Activated T-helper 1 cell treated with anti-CD3 and anti-CD28 coated beads, Interleukin-12 subunit alpha, Interleukin-12 subunit beta, Interleukin-2, Interleukin-4 antibody, amounts not matched to agents 30 ng/mL and 10 ng/mL and 1 ng/mL, durations not matched to agents 14 hours and 24 hours and 36 hours (primary cell): ENCODE measurements around the gene SV2C. TPM values are rescaled to one million over a fixed set of nuclear protein-coding genes. Genes with fewer than 3 reads are reported as not detected.
"Not testable (repeated sequence)": the region's sequence is repeated elsewhere in the genome, so short reads cannot be mapped to it uniquely, and the experiment has no call there.

Source experiments
- DNase-seq: peaks from one replicate; pipeline ENCODE4 v3.0.0; 2021; ENCODE audit warnings: low spot score
- H3K27ac Mint-ChIP-seq: one replicate; pipeline ENCODE4 v1.8.0; 2021; ENCODE audit warnings: mild to moderate bottlenecking, mixed read lengths
- H3K27me3 Mint-ChIP-seq: one replicate; pipeline ENCODE4 v1.8.0; 2022; ENCODE audit warnings: mild to moderate bottlenecking, moderate library complexity, mixed read lengths; ENCODE audit not compliant: insufficient read depth
- H3K36me3 Mint-ChIP-seq: one replicate; pipeline ENCODE4 v1.8.0; 2021; ENCODE audit warnings: low read depth, mixed read lengths
- H3K4me1 Mint-ChIP-seq: one replicate; pipeline ENCODE4 v1.8.0; 2021; ENCODE audit warnings: low read depth, mixed read lengths
- H3K4me3 Mint-ChIP-seq: one replicate; pipeline ENCODE4 v1.8.0; 2021; ENCODE audit warnings: mild to moderate bottlenecking, moderate library complexity, mixed read lengths
- H3K9me3 Mint-ChIP-seq: one replicate; pipeline ENCODE4 v1.8.0; 2021; ENCODE audit warnings: mixed read lengths
- intact Hi-C: fragments of 100-400 bp; cut with micrococcal nuclease; formaldehyde crosslinking; loops from one replicate; pipeline ENCODE4 v1.15.1; 2024
- total RNA-seq: library from RNA; stranded (reverse); gene quantifications from 2 replicates; pipeline ENCODE4 v1.2.3, GENCODE V29; 2022

SV2C gene
- total RNA-seq, 1 donor from 2014 or later: 0.05 TPM

GRCh38 chr5:76333571-76333970 is 250.4 kb downstream of the SV2C start:
- no peaks in the 10 kb centered on the region for H3K36me3 Mint-ChIP-seq
- H3K4me3 Mint-ChIP-seq: no peak overlapping the region
- DNase-seq: no peak
- no peaks in the 10 kb centered on the region for H3K27me3 Mint-ChIP-seq
- H3K9me3 Mint-ChIP-seq: no peaks in the 10 kb centered on the region
- H3K27ac Mint-ChIP-seq: no peak overlapping the region
- H3K4me1 Mint-ChIP-seq: peaks cover 65% of the 10 kb centered on the region
- intact Hi-C loops: loop anchor here (2.0 kb wide), 1 partner anchor 69 kb away; the partner anchor contains the start of gene IQGAP2

GRCh38 chr5:76334574-76334973 is 251.4 kb downstream of the SV2C start:
- no peak for DNase-seq
- H3K9me3 Mint-ChIP-seq: no peaks in the 10 kb centered on the region
- H3K4me1 Mint-ChIP-seq: peaks cover 55% of the 10 kb centered on the region
- no peak overlapping the region for H3K27ac Mint-ChIP-seq
- intact Hi-C loops: no loop called here
- no peak overlapping the region for H3K4me3 Mint-ChIP-seq
- no peaks in the 10 kb centered on the region for H3K27me3 Mint-ChIP-seq
- H3K36me3 Mint-ChIP-seq: no peaks in the 10 kb centered on the region

GRCh38 chr5:76335451-76335850 is 252.3 kb downstream of the SV2C start:
- intact Hi-C loops: loop anchor here (5.0 kb wide), 1 partner anchor 307 kb away; no protein-coding TSS in a partner anchor
- not testable (repeated sequence) for H3K27me3 Mint-ChIP-seq, H3K9me3 Mint-ChIP-seq

GRCh38 chr5:76336253-76336809 is 253.1 kb downstream of the SV2C start:
- H3K9me3 Mint-ChIP-seq, DNase-seq, H3K4me3 Mint-ChIP-seq, H3K27ac Mint-ChIP-seq, H3K27me3 Mint-ChIP-seq, H3K36me3 Mint-ChIP-seq: not testable (repeated sequence)
- intact Hi-C loops: loop anchor here (5.0 kb wide), 1 partner anchor 306 kb away; no protein-coding TSS in a partner anchor
- peaks cover 38% of the 10 kb centered on the region for H3K4me1 Mint-ChIP-seq

More at GRCh38 chr5:76335451-76335850, 252.3 kb downstream of the SV2C start:
- peaks cover 47% of the 10 kb centered on the region for H3K4me1 Mint-ChIP-seq
- not testable (repeated sequence) for H3K4me3 Mint-ChIP-seq, DNase-seq, H3K36me3 Mint-ChIP-seq, H3K27ac Mint-ChIP-seq

GRCh38 chr5:76337953-76338451 is 254.8 kb downstream of the SV2C start:
- H3K27me3 Mint-ChIP-seq: no peaks in the 10 kb centered on the region
- H3K4me1 Mint-ChIP-seq: peaks cover 28% of the 10 kb centered on the region
- H3K9me3 Mint-ChIP-seq: no peaks in the 10 kb centered on the region
- H3K27ac Mint-ChIP-seq: no peak overlapping the region
- H3K4me3 Mint-ChIP-seq: no peak overlapping the region
- no peaks in the 10 kb centered on the region for H3K36me3 Mint-ChIP-seq
- intact Hi-C loops: loop anchor here (1.0 to 5.0 kb wide), 4 partner anchors 206 to 436 kb away; no protein-coding TSS in a partner anchor
- DNase-seq: peak; percentile 36

- intact Hi-C loops: loop anchor here (5.0 kb wide), 1 partner anchor 302 kb away; no protein-coding TSS in a partner anchor
- Mint-ChIP-seq H3K36me3 (no peaks in the 10 kb centered on the region), H3K27ac (no peak overlapping the region), H3K4me1 (peaks cover 20% of the 10 kb centered on the region), H3K27me3 (no peaks in the 10 kb centered on the region), H3K9me3 (no peaks in the 10 kb centered on the region), H3K4me3 (no peak overlapping the region)
- DNase-seq: no peak
Measured at GRCh38 chr5:76339919-76340318, 256.7 kb downstream of the SV2C start.

GRCh38 chr5:76341651-76342334 is 258.6 kb downstream of the SV2C start:
- Mint-ChIP-seq H3K36me3 (no peaks in the 10 kb centered on the region), H3K9me3 (no peaks in the 10 kb centered on the region), H3K4me3 (no peak overlapping the region), H3K4me1 (peaks cover 20% of the 10 kb centered on the region), H3K27ac (no peak overlapping the region), H3K27me3 (no peaks in the 10 kb centered on the region)
- intact Hi-C loops: no loop called here
- DNase-seq: no peak

- Mint-ChIP-seq H3K27me3 (no peaks in the 10 kb centered on the region), H3K36me3 (no peaks in the 10 kb centered on the region), H3K27ac (no peak overlapping the region), H3K4me3 (no peak overlapping the region), H3K4me1 (peaks cover 18% of the 10 kb centered on the region), H3K9me3 (no peaks in the 10 kb centered on the region)
- intact Hi-C loops: no loop called here
- no peak for DNase-seq
Measured at GRCh38 chr5:76342474-76342873, 259.3 kb downstream of the SV2C start.

GRCh38 chr5:76345582-76345981 is 262.4 kb downstream of the SV2C start:
- Mint-ChIP-seq H3K27ac (no peak overlapping the region), H3K36me3 (no peaks in the 10 kb centered on the region), H3K4me1 (peaks cover 6% of the 10 kb centered on the region), H3K9me3 (no peaks in the 10 kb centered on the region), H3K27me3 (no peaks in the 10 kb centered on the region), H3K4me3 (no peak overlapping the region)
- DNase-seq: no peak
- intact Hi-C loops: no loop called here

GRCh38 chr5:76351176-76351575 is 268.0 kb downstream of the SV2C start:
- H3K4me3 Mint-ChIP-seq: no peak overlapping the region
- H3K4me1 Mint-ChIP-seq: no peaks in the 10 kb centered on the region
- H3K36me3 Mint-ChIP-seq: no peaks in the 10 kb centered on the region
- H3K9me3 Mint-ChIP-seq: no peaks in the 10 kb centered on the region
- intact Hi-C loops: no loop called here
- H3K27ac Mint-ChIP-seq: no peak overlapping the region
- H3K27me3 Mint-ChIP-seq: peaks cover 12% of the 10 kb centered on the region
- no peak for DNase-seq

- Mint-ChIP-seq H3K4me3 (no peak overlapping the region), H3K4me1 (no peaks in the 10 kb centered on the region), H3K36me3 (no peaks in the 10 kb centered on the region), H3K27me3 (peaks cover 12% of the 10 kb centered on the region), H3K27ac (no peak overlapping the region), H3K9me3 (no peaks in the 10 kb centered on the region)
- intact Hi-C loops: no loop called here
- DNase-seq: no peak
Measured at GRCh38 chr5:76351577-76351976, 268.4 kb downstream of the SV2C start.

GRCh38 chr5:76356887-76357286 is 273.7 kb downstream of the SV2C start:
- Mint-ChIP-seq H3K27ac (no peak overlapping the region), H3K4me1 (no peaks in the 10 kb centered on the region), H3K4me3 (no peak overlapping the region), H3K27me3 (peaks cover 11% of the 10 kb centered on the region), H3K9me3 (no peaks in the 10 kb centered on the region), H3K36me3 (no peaks in the 10 kb centered on the region)
- DNase-seq: no peak
- intact Hi-C loops: no loop called here
